Upper lobe of left lung (tissue), 4 donors: ENCODE measurements around the gene HSPD1.

ENCODE experiments used
- CTCF ChIP-seq, 6 experiments: fragments of 450-650 bp in 4 of 6; fragments of 200-600 bp in 2 of 6; sonication (generic) in 2 of 6; IDR thresholded peaks; one replicate each; pipeline ENCODE4 v1.5.1; 2016 to 2019; ENCODE audit warnings: antibody characterized with exemption in 6 of 6
- POLR2A ChIP-seq, 4 donors: fragments of 450-650 bp; IDR thresholded peaks; one replicate each; pipeline ENCODE4 v1.5.1; 2016 to 2017; ENCODE audit warnings: antibody characterized with exemption in 4 of 4, mild to moderate bottlenecking in 2 of 4
- POLR2AphosphoS5 ChIP-seq, 2 donors: sonication (generic); formaldehyde crosslinking; IDR thresholded peaks; one replicate each; pipeline ENCODE4 v1.5.1; 2017; ENCODE audit warnings: antibody characterized with exemption in 2 of 2

DNA sequence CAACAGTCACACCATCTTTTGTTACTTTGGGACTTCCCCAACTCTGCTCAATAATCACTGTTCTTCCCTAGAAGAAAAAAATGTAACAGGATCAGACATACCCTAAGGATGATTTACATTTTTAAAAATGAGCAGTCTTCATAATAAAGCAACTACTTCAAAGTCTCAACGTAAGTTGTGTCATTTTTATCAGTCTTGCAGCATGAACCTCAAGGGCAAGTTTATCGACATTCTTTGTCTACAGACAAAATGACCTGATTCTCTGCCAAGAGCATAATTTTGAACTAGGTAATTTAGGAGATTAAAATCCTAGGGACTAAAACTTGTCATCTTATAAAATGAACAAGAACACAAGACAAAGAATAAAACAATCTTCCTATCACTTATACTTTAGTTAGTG, 2.3 kb downstream of the HSPD1 start:
- TF ChIP-seq CTCF (IDR thresholded peaks at IDR 0.05) (no peak), POLR2AphosphoS5 (IDR thresholded peaks at IDR 0.05) (no peak), POLR2A (IDR thresholded peaks at IDR 0.05) (no peak)
